Left ventricle myocardium inferior (tissue), 1 donor: ENCODE results near the gene CUTA. TPM values are rescaled to one million over a fixed set of nuclear protein-coding genes. Genes with fewer than 3 reads are reported as not detected.

Source experiments
- DNase-seq: peaks from one replicate; pipeline ENCODE4 v3.0.0-alpha.2; 2020
- H3K27ac ChIP-seq: fragments of 200-600 bp; replicated peaks from 2 replicates; pipeline ENCODE4 v1.8.0; 2021
- H3K27me3 ChIP-seq: fragments of 200-600 bp; 2 replicates; pipeline ENCODE4 v1.8.0; 2021; ENCODE audit warnings: low read depth
- H3K36me3 ChIP-seq: fragments of 200-600 bp; 2 replicates; pipeline ENCODE4 v1.8.0; 2021
- H3K4me1 ChIP-seq: fragments of 200-600 bp; 2 replicates; pipeline ENCODE4 v1.8.0; 2021
- H3K4me3 ChIP-seq: fragments of 200-600 bp; 2 replicates; pipeline ENCODE4 v1.8.0; 2021; ENCODE audit warnings: mild to moderate bottlenecking, moderate library complexity
- H3K9me3 ChIP-seq: fragments of 200-600 bp; replicated peaks from 2 replicates; pipeline ENCODE4 v1.8.0; 2021
- CTCF ChIP-seq: fragments of 200-600 bp; IDR thresholded peaks from 2 replicates; pipeline ENCODE4 v1.8.0; 2021; ENCODE audit warnings: antibody characterized with exemption, mild to moderate bottlenecking, borderline replicate concordance
- intact Hi-C: fragments of 100-400 bp; cut with micrococcal nuclease; formaldehyde crosslinking; loops from one replicate; pipeline ENCODE4 v1.11.0; 2022
- total RNA-seq: library from RNA; stranded (reverse); fragmentation: NEBNext Ultra II Directional; extraction: Animal tissue kit (Norgen Biotek cat#: 25700); gene quantifications from one replicate; pipeline ENCODE4 v1.2.1, GENCODE V29; 2021
- donor health status: DM: no; HTN: yes; CAD: no; lungs with severe emphysema.

Gene CUTA
- total RNA-seq, 1 donor from 2014 or later, result 107 TPM

GRCh38 chr6:33451606-33452005, 33.7 kb upstream of the CUTA start:
- intact Hi-C loops, result no loop called here
- H3K27ac ChIP-seq, result no peak overlapping the region
- H3K36me3 ChIP-seq, result peaks cover 17% of the 10 kb centered on the region
- DNase-seq, result no peak
- H3K4me3 ChIP-seq, result no peak overlapping the region
- peaks cover 30% of the 10 kb centered on the region for H3K4me1 ChIP-seq
- TF ChIP-seq CTCF, result no peak
- H3K27me3 ChIP-seq, result no peaks in the 10 kb centered on the region
- H3K9me3 ChIP-seq, result no peaks in the 10 kb centered on the region

- H3K36me3 ChIP-seq, result peaks cover 15% of the 10 kb centered on the region
- DNase-seq, result no peak
- no peak overlapping the region for H3K4me3 ChIP-seq
- no peaks in the 10 kb centered on the region for H3K9me3 ChIP-seq
- intact Hi-C loops, result no loop called here
- peaks cover 28% of the 10 kb centered on the region for H3K4me1 ChIP-seq
- H3K27me3 ChIP-seq, result no peaks in the 10 kb centered on the region
- no peak overlapping the region for H3K27ac ChIP-seq
- no peak for TF ChIP-seq CTCF
Observed at GRCh38 chr6:33450434-33450833, 32.5 kb upstream of the CUTA start.

GRCh38 chr6:33446356-33446755, 28.4 kb upstream of the CUTA start:
- no peak overlapping the region for H3K4me3 ChIP-seq
- peaks cover 30% of the 10 kb centered on the region for H3K36me3 ChIP-seq
- H3K4me1 ChIP-seq, result no peaks in the 10 kb centered on the region
- no peaks in the 10 kb centered on the region for H3K9me3 ChIP-seq
- no peak for DNase-seq
- no peak overlapping the region for H3K27ac ChIP-seq
- no peaks in the 10 kb centered on the region for H3K27me3 ChIP-seq
- no peak for TF ChIP-seq CTCF
- intact Hi-C loops, result no loop called here

GRCh38 chr6:33445119-33445603, 27.3 kb upstream of the CUTA start:
- Histone ChIP-seq H3K36me3 (peaks cover 31% of the 10 kb centered on the region), H3K4me1 (no peaks in the 10 kb centered on the region), H3K9me3 (no peaks in the 10 kb centered on the region), H3K27me3 (no peaks in the 10 kb centered on the region), H3K4me3 (no peak overlapping the region), H3K27ac (no peak overlapping the region)
- intact Hi-C loops, result no loop called here
- no peak for DNase-seq
- TF ChIP-seq CTCF, result no peak

- Histone ChIP-seq H3K4me3 (no peak overlapping the region), H3K9me3 (no peaks in the 10 kb centered on the region), H3K27me3 (no peaks in the 10 kb centered on the region), H3K27ac (no peak overlapping the region), H3K4me1 (no peaks in the 10 kb centered on the region), H3K36me3 (peaks cover 31% of the 10 kb centered on the region)
- no peak for DNase-seq
- intact Hi-C loops, result no loop called here
- TF ChIP-seq CTCF, result no peak
Observed at GRCh38 chr6:33443619-33444504, 26.0 kb upstream of the CUTA start.
